DND-41 (cell line): ENCODE results near the gene HSD11B1L.

Source experiments
- ATAC-seq: fragments of 200-7000 bp; cut with Tn5 transposase; 3 replicates; pipeline ENCODE4 v1.9.1; 2021; ENCODE audit warnings: low read depth; ENCODE audit not compliant: insufficient read depth
- DNase-seq: peaks from one replicate; pipeline ENCODE4 v3.0.0-alpha.2; 2020
- H2AFZ ChIP-seq: 2 replicates; pipeline ENCODE4 v1.6.0; 2012; ENCODE audit warnings: low read depth, low read length
- H3K27ac ChIP-seq: 2 replicates; pipeline ENCODE4 v1.5.1; 2012; ENCODE audit warnings: low read length, inconsistent platforms
- H3K27me3 ChIP-seq: fragments of 200-600 bp; sonication (generic); 2 replicates; pipeline ENCODE4 v1.6.0; 2012; ENCODE audit warnings: low read length, mild to moderate bottlenecking, inconsistent platforms; ENCODE audit not compliant: insufficient read depth, poor library complexity
- H3K36me3 ChIP-seq: 2 replicates; pipeline ENCODE4 v1.5.1; 2012; ENCODE audit warnings: low read length, inconsistent platforms; ENCODE audit not compliant: insufficient read depth
- H3K4me1 ChIP-seq: 2 replicates; pipeline ENCODE4 v1.5.1; 2012; ENCODE audit warnings: mild to moderate bottlenecking, low read length; ENCODE audit not compliant: insufficient read depth
- H3K4me2 ChIP-seq: 2 replicates; pipeline ENCODE4 v1.6.0; 2012; ENCODE audit warnings: mild to moderate bottlenecking, moderate library complexity, low read length, inconsistent platforms; ENCODE audit not compliant: insufficient read depth
- H3K4me3 ChIP-seq, 2 experiments: fragments of 200-600 bp in 1 of 2; shearing (Covaris generic) in 1 of 2; 2 replicates each; pipeline ENCODE4 v1.5.1; 2012 to 2016; ENCODE audit warnings: inconsistent platforms in 2 of 2, low read length in 2 of 2, mild to moderate bottlenecking in 2 of 2, low read depth in 1 of 2, moderate library complexity in 1 of 2
- H3K79me2 ChIP-seq: 2 replicates; pipeline ENCODE4 v1.6.0; 2012; ENCODE audit warnings: low read length, inconsistent platforms; ENCODE audit not compliant: insufficient read depth
- H3K9ac ChIP-seq: 2 replicates; pipeline ENCODE4 v1.6.0; 2012; ENCODE audit warnings: low read depth, mild to moderate bottlenecking, inconsistent platforms, low read length, moderate library complexity
- H3K9me3 ChIP-seq: 2 replicates; pipeline ENCODE4 v1.5.1; 2012; ENCODE audit warnings: low read length, moderate library complexity, mild to moderate bottlenecking, inconsistent platforms; ENCODE audit not compliant: insufficient read depth, severe bottlenecking
- H4K20me1 ChIP-seq: 2 replicates; pipeline ENCODE4 v1.6.0; 2012; ENCODE audit warnings: low read length; ENCODE audit not compliant: insufficient read depth
- EZH2 ChIP-seq: IDR thresholded peaks from 3 replicates; pipeline ENCODE4 v1.6.1; 2012; ENCODE audit warnings: borderline replicate concordance, low read depth, mild to moderate bottlenecking, moderate library complexity, low read length, inconsistent platforms; ENCODE audit not compliant: severe bottlenecking
- TF ChIP-seq, protein P1 (sequence below): IDR thresholded peaks from 2 replicates; pipeline ENCODE4 v1.5.1; 2012; ENCODE audit warnings: borderline replicate concordance, low read length, moderate library complexity, mild to moderate bottlenecking; ENCODE audit not compliant: poor library complexity, severe bottlenecking; ENCODE audit errors: extremely low read depth

Gene HSD11B1L

DNA sequence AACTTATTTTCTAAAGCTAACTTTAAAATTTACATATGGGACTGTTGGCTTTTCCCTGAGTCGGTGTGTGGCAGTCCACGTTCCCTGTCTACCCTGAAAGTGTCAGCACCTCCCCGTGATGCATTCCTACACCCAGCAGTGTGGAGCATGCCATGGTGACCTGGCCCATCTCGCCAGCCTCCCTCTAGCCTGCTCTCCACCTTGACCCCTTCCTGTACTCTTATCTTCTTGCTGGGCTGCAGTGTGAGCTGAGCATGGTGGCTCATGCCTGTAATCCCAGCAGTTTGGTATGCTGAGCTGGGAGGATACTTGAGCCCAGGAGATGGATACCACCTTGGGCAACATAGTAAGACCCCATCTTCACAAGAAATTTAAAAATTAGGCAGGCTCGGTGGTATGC lies 25.9 kb upstream of the HSD11B1L start:
- TF ChIP-seq EZH2, result no peak
- TF ChIP-seq, protein P1, sequence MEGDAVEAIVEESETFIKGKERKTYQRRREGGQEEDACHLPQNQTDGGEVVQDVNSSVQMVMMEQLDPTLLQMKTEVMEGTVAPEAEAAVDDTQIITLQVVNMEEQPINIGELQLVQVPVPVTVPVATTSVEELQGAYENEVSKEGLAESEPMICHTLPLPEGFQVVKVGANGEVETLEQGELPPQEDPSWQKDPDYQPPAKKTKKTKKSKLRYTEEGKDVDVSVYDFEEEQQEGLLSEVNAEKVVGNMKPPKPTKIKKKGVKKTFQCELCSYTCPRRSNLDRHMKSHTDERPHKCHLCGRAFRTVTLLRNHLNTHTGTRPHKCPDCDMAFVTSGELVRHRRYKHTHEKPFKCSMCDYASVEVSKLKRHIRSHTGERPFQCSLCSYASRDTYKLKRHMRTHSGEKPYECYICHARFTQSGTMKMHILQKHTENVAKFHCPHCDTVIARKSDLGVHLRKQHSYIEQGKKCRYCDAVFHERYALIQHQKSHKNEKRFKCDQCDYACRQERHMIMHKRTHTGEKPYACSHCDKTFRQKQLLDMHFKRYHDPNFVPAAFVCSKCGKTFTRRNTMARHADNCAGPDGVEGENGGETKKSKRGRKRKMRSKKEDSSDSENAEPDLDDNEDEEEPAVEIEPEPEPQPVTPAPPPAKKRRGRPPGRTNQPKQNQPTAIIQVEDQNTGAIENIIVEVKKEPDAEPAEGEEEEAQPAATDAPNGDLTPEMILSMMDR, result no peak
- ATAC-seq (no peak), DNase-seq (no peak)
- peaks cover 89% of the 10 kb centered on the region for H3K36me3 ChIP-seq
- no peaks in the 10 kb centered on the region for H3K27me3 ChIP-seq
- no peak overlapping the region for H2AFZ ChIP-seq
- H4K20me1 ChIP-seq, result peaks cover 11% of the 10 kb centered on the region
- no peak overlapping the region for H3K27ac ChIP-seq
- H3K9me3 ChIP-seq, result no peaks in the 10 kb centered on the region
- H3K4me1 ChIP-seq, result no peaks in the 10 kb centered on the region
- peaks cover 9% of the 10 kb centered on the region for H3K79me2 ChIP-seq
- H3K4me2 ChIP-seq, result no peak overlapping the region
- H3K9ac ChIP-seq, result no peak overlapping the region
- H3K4me3 ChIP-seq, result no peak overlapping the region

- Histone ChIP-seq H2AFZ (no peak overlapping the region), H3K79me2 (peaks cover 9% of the 10 kb centered on the region), H3K9me3 (no peaks in the 10 kb centered on the region), H3K4me3 (no peak overlapping the region), H3K36me3 (peaks cover 89% of the 10 kb centered on the region), H3K27ac (no peak overlapping the region), H3K4me1 (no peaks in the 10 kb centered on the region), H3K27me3 (no peaks in the 10 kb centered on the region), H3K9ac (no peak overlapping the region), H4K20me1 (peaks cover 12% of the 10 kb centered on the region), H3K4me2 (no peak overlapping the region)
- ATAC-seq (no peak), DNase-seq (no peak)
- TF ChIP-seq, protein P1, result no peak
- no peak for TF ChIP-seq EZH2
Measured at GRCh38 chr19:5655412-5655811, 25.4 kb upstream of the HSD11B1L start.

DNA sequence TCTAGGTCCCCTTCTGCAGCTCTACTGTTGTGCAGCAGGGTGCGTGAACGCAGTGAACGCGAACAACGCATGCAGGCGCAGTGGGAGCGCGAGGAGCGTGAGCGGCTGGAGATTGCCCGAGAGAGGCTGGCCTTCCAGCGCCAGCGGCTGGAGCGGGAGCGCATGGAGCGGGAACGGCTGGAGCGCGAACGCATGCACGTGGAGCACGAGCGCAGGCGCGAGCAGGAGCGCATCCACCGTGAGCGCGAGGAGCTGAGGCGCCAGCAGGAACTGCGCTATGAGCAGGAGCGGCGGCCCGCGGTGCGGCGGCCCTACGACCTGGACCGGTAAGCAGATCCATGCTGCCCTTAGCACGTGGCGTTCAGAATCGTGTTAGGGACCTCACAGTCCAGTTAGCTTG lies 19.3 kb upstream of the HSD11B1L start:
- H3K79me2 ChIP-seq, result peaks cover 3% of the 10 kb centered on the region; the same call in 1 of the 2 replicates
- no peaks in the 10 kb centered on the region for H3K9me3 ChIP-seq
- peaks cover 8% of the 10 kb centered on the region; the same call in 1 of the 2 replicates for H4K20me1 ChIP-seq
- TF ChIP-seq EZH2, result no peak
- TF ChIP-seq, protein P1, result no peak
- ATAC-seq, result no peak
- H3K27ac ChIP-seq, result no peak overlapping the region
- H3K9ac ChIP-seq, result no peak overlapping the region
- H3K36me3 ChIP-seq, result peaks cover 93% of the 10 kb centered on the region
- H3K4me2 ChIP-seq, result no peak overlapping the region
- no peaks in the 10 kb centered on the region for H3K27me3 ChIP-seq
- no peak for DNase-seq
- no peak overlapping the region for H3K4me3 ChIP-seq
- no peaks in the 10 kb centered on the region for H3K4me1 ChIP-seq
- no peak overlapping the region for H2AFZ ChIP-seq

- Histone ChIP-seq H3K9me3 (no peaks in the 10 kb centered on the region), H3K9ac (no peak overlapping the region), H3K27me3 (no peaks in the 10 kb centered on the region), H3K36me3 (peaks cover 95% of the 10 kb centered on the region), H3K79me2 (peaks cover 3% of the 10 kb centered on the region; the same call in 1 of the 2 replicates), H4K20me1 (peaks cover 21% of the 10 kb centered on the region), H3K4me1 (no peaks in the 10 kb centered on the region), H3K4me2 (no peak overlapping the region), H3K27ac (no peak overlapping the region), H2AFZ (no peak overlapping the region), H3K4me3 (no peak overlapping the region)
- TF ChIP-seq, protein P1, result no peak
- no peak for TF ChIP-seq EZH2
- DNase-seq (no peak), ATAC-seq (no peak)
Measured at GRCh38 chr19:5663904-5664303, 16.9 kb upstream of the HSD11B1L start.
